ENCODE data around the gene CALN1.
"Not testable (repeated sequence)": the region's sequence is repeated elsewhere in the genome, so short reads cannot be mapped to it uniquely, and the experiment has no call there.

CALN1 gene

DNA sequence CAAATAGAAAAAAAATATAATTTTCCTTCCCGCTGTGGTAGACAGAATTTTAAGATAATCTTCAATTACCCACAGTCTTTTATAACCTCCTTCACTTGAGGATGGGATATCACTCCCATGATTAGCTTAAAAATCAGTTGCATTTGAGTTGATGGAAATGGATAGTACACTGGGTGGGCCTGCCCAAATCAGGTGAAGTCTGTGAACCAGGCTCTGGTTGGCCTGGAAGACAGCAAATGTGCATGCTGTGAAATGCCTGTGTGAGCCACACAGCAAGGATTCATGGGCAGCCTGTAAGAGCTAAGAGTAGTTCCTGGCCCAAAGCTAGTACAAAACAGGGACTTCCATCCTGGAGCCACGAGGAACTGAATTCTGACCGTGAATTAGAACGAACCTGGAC, 548.0 kb downstream of the CALN1 start:
- DNase-seq (ENCODE audit: low spot score), result no peak

DNA sequence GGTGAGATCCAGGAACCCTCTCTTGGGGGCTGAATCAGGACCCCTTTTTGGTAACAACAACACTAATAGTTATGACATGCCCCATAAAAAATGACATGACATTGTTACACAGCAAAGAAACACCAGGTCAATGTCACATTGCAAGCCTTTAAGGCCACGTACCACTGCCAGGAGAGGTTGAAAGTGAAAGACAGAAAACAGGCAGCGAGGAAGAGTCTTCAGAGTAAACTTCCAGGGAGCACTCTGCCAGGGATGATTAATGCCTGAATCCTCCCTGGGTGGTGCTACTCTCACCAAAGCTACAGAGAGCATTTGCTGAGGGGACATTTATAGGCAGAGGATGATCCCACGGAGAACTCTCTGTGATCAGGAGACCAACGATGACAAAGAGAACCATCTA, 551.6 kb downstream of the CALN1 start:
- DNase-seq (ENCODE audit: low spot score), result no peak

DNA sequence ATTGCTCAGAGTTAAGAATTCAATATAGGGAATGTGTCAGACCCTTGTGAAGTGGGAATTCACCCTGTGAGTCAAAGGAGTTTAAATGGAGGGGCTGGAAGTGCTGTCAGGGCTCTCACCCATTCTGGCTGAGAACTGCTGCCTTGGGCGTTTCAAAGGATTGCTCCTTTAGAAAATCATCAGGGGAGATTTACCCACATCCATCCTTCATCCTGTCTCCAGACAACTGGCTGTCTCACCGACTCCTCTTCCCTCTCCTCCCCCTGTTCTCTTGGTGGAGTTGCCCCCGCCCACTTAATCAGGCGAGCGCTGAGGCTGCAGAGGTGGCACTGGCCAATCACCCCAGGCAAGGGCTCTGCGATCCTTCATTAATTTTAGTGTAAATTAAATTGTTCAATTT, 554.8 kb downstream of the CALN1 start:
- no peak for DNase-seq (ENCODE audit: low spot score)

- DNase-seq (ENCODE audit: low spot score), result no peak
Observed at GRCh38 chr7:71854546-71855397, 557.4 kb downstream of the CALN1 start.

- DNase-seq (ENCODE audit: low spot score), result no peak
Observed at GRCh38 chr7:71851776-71852498, 560.2 kb downstream of the CALN1 start.

GRCh38 chr7:71846160-71846559, 566.0 kb downstream of the CALN1 start:
- DNase-seq (ENCODE audit: low spot score), result no peak

GRCh38 chr7:71843676-71844075, 568.5 kb downstream of the CALN1 start:
- no peak for DNase-seq (ENCODE audit: low spot score)

DNA sequence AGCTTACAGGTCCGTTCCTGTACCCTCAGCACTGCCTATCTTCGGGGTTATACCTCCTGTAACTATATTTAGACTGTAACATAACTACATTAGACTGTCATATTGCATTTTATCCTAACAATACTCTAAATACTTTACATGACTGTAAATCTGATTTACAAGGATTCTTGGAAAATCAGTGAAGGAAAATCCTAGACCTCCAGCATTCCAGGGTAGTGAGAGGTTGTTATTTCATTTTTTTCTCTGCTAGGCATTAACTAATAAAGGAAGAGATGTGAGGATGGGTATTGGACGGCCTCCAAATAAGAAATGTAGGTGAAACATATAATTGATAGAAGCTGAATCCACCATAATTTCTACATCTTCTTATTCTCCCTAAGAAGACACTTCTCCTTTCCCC, 569.4 kb downstream of the CALN1 start:
- no peak for DNase-seq (ENCODE audit: low spot score)

GRCh38 chr7:71842381-71842780, 569.8 kb downstream of the CALN1 start:
- no peak for DNase-seq (ENCODE audit: low spot score)

DNA sequence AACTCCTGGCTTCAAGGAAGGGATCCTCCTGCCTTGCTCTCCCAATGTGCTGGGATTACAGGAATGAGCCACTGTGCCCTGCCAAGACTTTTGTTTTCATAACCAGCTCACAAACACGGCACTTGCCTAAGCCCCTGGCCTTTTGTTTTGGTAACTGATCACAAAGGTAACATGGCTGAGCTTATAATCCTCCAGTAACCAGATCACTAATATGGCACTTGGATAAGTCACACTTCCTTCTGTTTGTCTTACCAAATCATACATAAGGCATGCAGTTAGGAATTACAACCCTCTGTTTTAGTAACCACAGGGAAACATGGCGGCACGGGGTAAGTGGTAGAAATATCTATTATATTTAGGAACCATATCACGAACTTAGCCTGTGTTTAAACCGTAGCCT, 577.1 kb downstream of the CALN1 start:
- no peak for DNase-seq (ENCODE audit: low spot score)

GRCh38 chr7:71829515-71829914, 582.6 kb downstream of the CALN1 start:
- no peak for DNase-seq (ENCODE audit: low spot score)

DNA sequence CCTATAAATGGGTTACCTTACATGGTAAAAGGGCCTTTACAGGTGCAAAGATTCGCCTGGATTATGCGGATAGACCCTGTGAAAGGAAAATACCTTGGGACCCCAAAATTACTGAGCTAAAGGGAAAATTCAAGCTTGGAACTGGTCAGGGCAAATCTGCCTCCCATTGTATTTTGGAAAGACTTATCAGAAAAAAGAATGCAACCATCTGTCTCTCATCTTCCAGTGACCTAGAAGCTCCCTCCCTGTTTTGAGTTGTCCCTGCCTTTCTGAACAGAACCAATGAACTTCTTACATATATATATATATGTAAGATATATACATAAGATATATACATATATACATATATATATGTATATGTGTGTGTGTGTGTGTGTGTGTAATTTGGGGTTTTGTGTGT, 583.8 kb downstream of the CALN1 start:
- DNase-seq (ENCODE audit: low spot score), result no peak

DNA sequence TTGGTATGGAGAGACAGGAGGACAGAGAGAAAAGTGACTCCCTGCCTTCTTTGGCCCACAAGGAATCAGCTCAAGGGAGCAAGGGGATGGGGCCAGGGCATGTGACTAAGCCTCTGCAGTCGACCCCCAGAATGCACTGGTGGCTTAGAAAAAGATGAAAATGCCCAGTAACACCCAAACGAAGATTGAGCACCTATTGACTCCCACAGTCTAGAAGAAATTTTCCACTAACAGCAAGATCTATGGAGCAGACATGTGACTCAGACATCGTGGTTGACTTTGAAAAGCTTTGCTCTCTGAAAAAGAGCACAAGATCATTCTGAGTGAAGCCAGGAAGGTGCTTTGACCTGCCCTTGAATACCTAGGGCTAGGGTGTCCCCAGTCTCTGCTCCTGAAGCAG, 586.0 kb downstream of the CALN1 start:
- DNase-seq (ENCODE audit: low spot score), result no peak

GRCh38 chr7:71824006-71824760, 588.0 kb downstream of the CALN1 start:
- DNase-seq (ENCODE audit: low spot score), result no peak

DNA sequence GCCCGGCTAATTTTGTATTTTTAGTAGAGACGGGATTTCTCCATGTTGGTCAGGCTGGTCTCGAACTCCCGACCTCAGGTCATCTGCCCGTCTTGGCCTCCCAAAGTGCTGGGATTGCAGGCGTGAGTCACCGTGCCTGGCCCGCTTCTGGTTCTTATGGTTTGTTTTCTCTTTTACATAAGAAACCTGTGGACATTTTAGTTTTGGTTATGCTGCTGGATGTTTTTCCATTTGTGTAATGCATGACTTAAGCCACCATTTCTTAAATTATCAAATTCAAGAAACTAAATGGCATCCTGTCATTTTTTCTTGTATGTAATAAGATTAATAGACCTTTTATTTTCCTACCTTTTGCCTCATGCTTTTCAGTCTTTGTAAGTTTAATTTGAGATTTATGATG, 589.7 kb downstream of the CALN1 start:
- DNase-seq (ENCODE audit: low spot score), result not testable (repeated sequence)

GRCh38 chr7:71817916-71818315, 594.2 kb downstream of the CALN1 start:
- DNase-seq (ENCODE audit: low spot score), result no peak

- no peak for DNase-seq (ENCODE audit: low spot score)
Observed at GRCh38 chr7:71808115-71808514, 604.0 kb downstream of the CALN1 start.

DNA sequence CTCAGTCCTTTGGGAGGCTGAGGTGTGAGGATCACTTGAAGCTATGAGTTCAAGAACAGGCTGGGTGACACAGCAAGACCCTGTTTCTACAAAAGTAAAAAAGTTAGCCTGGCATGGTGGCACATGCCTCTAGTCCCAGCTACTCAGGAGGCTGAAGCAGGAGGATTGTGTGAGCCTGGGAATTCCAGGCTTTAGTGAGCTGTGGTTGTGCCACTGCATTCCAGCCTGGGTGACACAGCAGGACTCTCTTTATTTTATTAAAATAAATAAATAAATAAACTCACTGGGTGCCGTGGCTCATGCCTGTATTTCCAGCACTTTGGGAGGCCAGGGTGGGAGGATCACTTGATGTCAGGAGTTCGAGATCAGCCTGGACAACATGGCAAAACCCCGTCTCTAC, 607.9 kb downstream of the CALN1 start:
- DNase-seq (ENCODE audit: low spot score), result no peak

GRCh38 chr7:71801976-71802375, 610.2 kb downstream of the CALN1 start:
- DNase-seq (ENCODE audit: low spot score), result no peak

DNA sequence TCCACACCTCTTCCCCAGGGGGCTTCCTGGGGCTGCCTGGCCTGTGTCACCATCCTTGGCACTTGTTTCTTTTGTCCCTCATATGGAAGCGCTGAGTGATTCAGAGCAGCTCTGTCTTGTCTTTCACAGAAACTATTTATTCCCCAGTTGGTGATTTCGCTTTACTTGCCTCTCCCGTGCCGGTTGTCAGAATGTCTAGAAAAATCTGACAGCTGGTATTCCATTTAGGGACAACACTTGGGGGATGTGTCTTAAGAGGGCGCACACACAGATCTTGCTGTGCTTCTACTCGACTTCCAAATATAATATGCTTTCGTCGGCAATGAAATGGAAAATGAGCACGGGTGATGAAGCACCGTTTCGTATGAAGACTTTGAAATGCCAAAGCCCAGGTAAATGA, 611.8 kb downstream of the CALN1 start:
- DNase-seq (ENCODE audit: low spot score), result no peak

GRCh38 chr7:71795410-71795809, 616.7 kb downstream of the CALN1 start:
- DNase-seq (ENCODE audit: low spot score), result no peak

GRCh38 chr7:71793251-71793650, 618.9 kb downstream of the CALN1 start:
- no peak for DNase-seq (ENCODE audit: low spot score)

- DNase-seq (ENCODE audit: low spot score), result peak; percentile 41
Observed at GRCh38 chr7:71787513-71787912, 624.6 kb downstream of the CALN1 start.
